ENCODE results near the gene GLS2. TPM values are rescaled to one million over a fixed set of nuclear protein-coding genes. Genes with fewer than 3 reads are reported as not detected.
"Not testable (repeated sequence)": the region's sequence is repeated elsewhere in the genome, so short reads cannot be mapped to it uniquely, and the experiment has no call there.

The GLS2 gene
- 1 to 10 TPM; 4.4 to 4.7 TPM for total RNA-seq

GRCh38 chr12:56488041-56488955, at the start of gene GLS2:
Gene GLS2 (minus strand): TSS chr12:56488161. CDS start chr12:56488118, 43 bp downstream.
- Mint-ChIP-seq H3K9me3 (peaks cover 5% of the 10 kb centered on the region in 2 donors), H3K36me3 (peaks cover 8% of the 10 kb centered on the region in 2 donors), H3K27ac (peak within 1 kb of the TSS; percentile 20 to 52)
- DNase-seq (ENCODE audit: low spot score in 2 of 2) (peak; percentile 59 to 67), ATAC-seq (peak; percentile 93 to 96)

GRCh38 chr12:56537546-56537945, 49.6 kb upstream of the GLS2 start:
- Mint-ChIP-seq H3K27ac (no peak overlapping the region), H3K36me3 (no peaks in the 10 kb centered on the region), H3K9me3 (no peaks in the 10 kb centered on the region)
- ATAC-seq = no peak
- DNase-seq (ENCODE audit: low spot score in 2 of 2) = no peak

- Mint-ChIP-seq H3K36me3 (no peaks in the 10 kb centered on the region), H3K9me3 (no peaks in the 10 kb centered on the region)
- no peak for DNase-seq (ENCODE audit: low spot score in 2 of 2)
These were observed 42.6 kb upstream of the GLS2 start for GRCh38 chr12:56530390-56531055.

GRCh38 chr12:56529656-56530055, 41.7 kb upstream of the GLS2 start:
- H3K36me3 Mint-ChIP-seq = no peaks in the 10 kb centered on the region
- ATAC-seq (no peak), DNase-seq (ENCODE audit: low spot score in 2 of 2) (no peak)
- no peak overlapping the region for H3K27ac Mint-ChIP-seq
- H3K9me3 Mint-ChIP-seq = no peaks in the 10 kb centered on the region

More at GRCh38 chr12:56530390-56531055, 42.6 kb upstream of the GLS2 start:
- ATAC-seq = no peak
- no peak overlapping the region for H3K27ac Mint-ChIP-seq

- no peaks in the 10 kb centered on the region for H3K36me3 Mint-ChIP-seq
- DNase-seq (ENCODE audit: low spot score in 2 of 2) (no peak), ATAC-seq (no peak)
- no peaks in the 10 kb centered on the region for H3K9me3 Mint-ChIP-seq
- H3K27ac Mint-ChIP-seq = no peak overlapping the region
These were observed 40.9 kb upstream of the GLS2 start for GRCh38 chr12:56528846-56529245.

- no peaks in the 10 kb centered on the region for H3K9me3 Mint-ChIP-seq
- peak overlapping the region in 1 of 2 donors; percentile 40 for H3K27ac Mint-ChIP-seq
- ATAC-seq (peak; percentile 40 to 44), DNase-seq (ENCODE audit: low spot score in 2 of 2) (no peak)
- no peaks in the 10 kb centered on the region for H3K36me3 Mint-ChIP-seq
These were observed 34.6 kb upstream of the GLS2 start for GRCh38 chr12:56522411-56523193.

- peak within 1 kb of the TSS; percentile 40 to 82 for H3K27ac Mint-ChIP-seq
- H3K36me3 Mint-ChIP-seq = no peaks in the 10 kb centered on the region
- DNase-seq (ENCODE audit: low spot score in 2 of 2) (peak in 1 of 2 donors; percentile 14), ATAC-seq (peak; percentile 73 to 92)
- no peaks in the 10 kb centered on the region for H3K9me3 Mint-ChIP-seq
These were observed 33.8 kb upstream of the GLS2 start, which contains the start of gene RBMS2 for GRCh38 chr12:56521590-56522371. Gene RBMS2 (plus strand): TSS chr12:56521820. CDS start chr12:56522024, 204 bp downstream.

GRCh38 chr12:56521209-56521589, 33.2 kb upstream of the GLS2 start:
- DNase-seq (ENCODE audit: low spot score in 2 of 2) (no peak), ATAC-seq (peak; percentile 41 to 48)
- peak overlapping the region in 1 of 2 donors; percentile 22 for H3K27ac Mint-ChIP-seq
- H3K9me3 Mint-ChIP-seq = no peaks in the 10 kb centered on the region
- no peaks in the 10 kb centered on the region for H3K36me3 Mint-ChIP-seq

- no peaks in the 10 kb centered on the region for H3K9me3 Mint-ChIP-seq
- no peak overlapping the region for H3K27ac Mint-ChIP-seq
- DNase-seq (ENCODE audit: low spot score in 2 of 2) (no peak), ATAC-seq (no peak)
- no peaks in the 10 kb centered on the region for H3K36me3 Mint-ChIP-seq
These were observed 32.5 kb upstream of the GLS2 start for GRCh38 chr12:56520506-56520905.

GRCh38 chr12:56520048-56520447, 32.1 kb upstream of the GLS2 start:
- no peak for DNase-seq (ENCODE audit: low spot score in 2 of 2)
- Mint-ChIP-seq H3K9me3 (no peaks in the 10 kb centered on the region), H3K27ac (no peak overlapping the region), H3K36me3 (no peaks in the 10 kb centered on the region)
- ATAC-seq = no peak

GRCh38 chr12:56518570-56518969, 30.6 kb upstream of the GLS2 start:
- Mint-ChIP-seq H3K27ac (no peak overlapping the region), H3K36me3 (no peaks in the 10 kb centered on the region), H3K9me3 (no peaks in the 10 kb centered on the region)
- ATAC-seq (no peak), DNase-seq (ENCODE audit: low spot score in 2 of 2) (no peak)

- ATAC-seq = no peak
- Mint-ChIP-seq H3K9me3 (no peaks in the 10 kb centered on the region), H3K36me3 (no peaks in the 10 kb centered on the region), H3K27ac (no peak overlapping the region)
- DNase-seq (ENCODE audit: low spot score in 2 of 2) = no peak
These were observed 29.9 kb upstream of the GLS2 start for GRCh38 chr12:56517854-56518253.

- DNase-seq (ENCODE audit: low spot score in 2 of 2); H3K9me3 Mint-ChIP-seq; H3K36me3 Mint-ChIP-seq; H3K27ac Mint-ChIP-seq: not testable (repeated sequence)
- peak in 1 of 2 donors; percentile 26 for ATAC-seq
These were observed 26.0 kb upstream of the GLS2 start for GRCh38 chr12:56514014-56514318.

GRCh38 chr12:56510786-56511185, 22.8 kb upstream of the GLS2 start:
- no peak overlapping the region for H3K27ac Mint-ChIP-seq
- no peaks in the 10 kb centered on the region for H3K36me3 Mint-ChIP-seq
- no peaks in the 10 kb centered on the region for H3K9me3 Mint-ChIP-seq
- ATAC-seq (no peak), DNase-seq (ENCODE audit: low spot score in 2 of 2) (no peak)

- not testable (repeated sequence) for H3K9me3 Mint-ChIP-seq; H3K36me3 Mint-ChIP-seq; DNase-seq (ENCODE audit: low spot score in 2 of 2); H3K27ac Mint-ChIP-seq; ATAC-seq
These were observed 11.9 kb upstream of the GLS2 start for GRCh38 chr12:56499879-56500278.

GRCh38 chr12:56499452-56499851, 11.5 kb upstream of the GLS2 start:
- H3K27ac Mint-ChIP-seq; H3K9me3 Mint-ChIP-seq; H3K36me3 Mint-ChIP-seq; DNase-seq (ENCODE audit: low spot score in 2 of 2); ATAC-seq: not testable (repeated sequence)
